ENCODE measurements around the gene TMED6.
A peak's percentile ranks its signal among the peaks of the same experiment; 100 is the strongest.

Gene TMED6

GRCh38 chr16:69351309-69352027, at the start of gene TMED6:
Gene TMED6 (minus strand): TSS chr16:69351786. CDS start chr16:69351753, 33 bp downstream.
- DNase-seq (ENCODE audit: low read depth), result no peak

- DNase-seq (ENCODE audit: low read depth), result no peak
These were observed 47.8 kb upstream of the TMED6 start for GRCh38 chr16:69399361-69399760.

GRCh38 chr16:69397821-69398521, 46.4 kb upstream of the TMED6 start:
- DNase-seq (ENCODE audit: low read depth), result peak; percentile 75

- DNase-seq (ENCODE audit: low read depth), result peak; percentile 89
These were observed 44.8 kb upstream of the TMED6 start for GRCh38 chr16:69396187-69397061.

DNA sequence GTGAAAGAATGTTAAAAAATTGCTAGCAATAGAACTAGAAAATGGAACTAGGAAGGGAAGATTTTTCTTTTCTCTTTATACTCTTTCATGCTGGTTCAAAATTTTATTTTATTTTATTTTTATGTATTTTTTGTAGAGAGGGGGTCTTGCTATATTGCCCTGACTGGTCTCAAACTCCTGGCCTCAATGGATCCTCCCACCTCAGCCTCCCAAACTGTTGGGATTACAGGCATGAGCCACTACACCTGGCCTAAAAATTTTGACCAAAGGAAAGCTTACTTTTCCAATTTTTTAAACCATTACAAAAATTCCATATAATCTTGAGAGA, 44.2 kb upstream of the TMED6 start:
- DNase-seq (ENCODE audit: low read depth), result no peak

DNA sequence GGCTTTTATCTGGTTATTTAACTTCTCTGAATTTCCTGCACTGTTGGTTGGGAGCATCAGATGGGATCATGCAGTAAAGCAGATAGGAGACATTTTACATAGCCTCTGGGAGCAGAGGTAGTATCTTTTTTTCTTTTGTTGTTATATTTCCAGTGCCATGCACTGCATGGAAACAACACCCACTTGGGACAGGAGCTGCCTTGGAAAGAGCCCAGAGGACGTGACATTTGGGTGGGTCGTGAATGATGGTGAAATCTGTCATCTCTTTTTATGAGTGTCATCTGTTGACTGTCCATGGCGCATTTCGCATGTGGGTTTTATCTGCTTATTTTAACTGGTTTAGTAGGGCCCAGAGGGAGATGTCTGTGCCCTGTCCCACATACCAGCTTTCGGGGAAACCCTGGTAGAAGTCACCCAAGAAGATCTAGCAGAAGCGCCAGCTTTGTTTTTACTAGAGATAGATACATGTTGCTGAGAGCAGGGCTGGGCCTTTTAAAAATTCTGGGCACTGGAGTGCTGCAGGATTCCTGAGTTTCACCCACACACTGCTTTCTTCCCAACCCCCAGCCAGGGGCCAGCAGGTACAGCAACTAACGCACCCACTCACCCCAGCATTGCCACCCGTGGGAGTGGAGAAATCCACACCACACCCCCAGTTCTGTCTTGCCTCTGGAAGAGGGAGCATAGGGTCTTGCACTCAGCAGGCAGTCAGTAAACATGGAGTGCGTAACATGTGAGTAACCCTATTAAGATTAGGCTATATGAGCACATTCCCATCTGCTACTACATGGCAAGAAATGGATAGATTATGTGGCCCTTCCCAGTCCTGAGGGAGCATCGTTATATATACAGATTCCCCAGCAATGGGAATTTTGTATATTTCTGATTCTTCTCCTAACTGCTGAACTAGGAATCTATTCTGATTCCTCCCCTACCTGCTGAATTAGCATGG, 42.6 kb upstream of the TMED6 start:
- no peak for DNase-seq (ENCODE audit: low read depth)

- no peak for DNase-seq (ENCODE audit: low read depth)
These were observed 35.0 kb upstream of the TMED6 start for GRCh38 chr16:69386596-69386995.

- no peak for DNase-seq (ENCODE audit: low read depth)
These were observed 33.4 kb upstream of the TMED6 start for GRCh38 chr16:69384974-69385373.

- DNase-seq (ENCODE audit: low read depth), result no peak
These were observed 30.8 kb upstream of the TMED6 start for GRCh38 chr16:69382421-69382820.

GRCh38 chr16:69381231-69381630, 29.6 kb upstream of the TMED6 start:
- DNase-seq (ENCODE audit: low read depth), result no peak

DNA sequence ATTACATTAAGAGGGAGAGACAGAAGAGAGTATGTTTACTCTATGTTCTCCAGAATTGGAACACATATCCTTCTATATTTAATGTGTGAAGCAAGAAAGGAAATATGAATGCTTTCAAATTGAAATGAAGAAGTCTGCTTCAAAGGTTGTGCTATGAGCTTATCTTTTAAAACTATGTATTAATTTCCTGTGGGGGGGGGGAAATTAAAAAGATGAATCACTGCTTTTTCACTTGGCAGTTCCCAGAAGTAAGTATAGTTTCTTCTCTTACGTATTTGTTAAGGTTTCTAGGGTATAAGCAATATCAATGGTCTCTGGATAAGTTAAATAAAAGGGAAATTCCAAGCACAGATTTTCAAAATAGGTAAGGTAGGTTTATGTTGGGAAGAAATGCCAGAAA, 27.2 kb upstream of the TMED6 start:
- DNase-seq (ENCODE audit: low read depth), result no peak

GRCh38 chr16:69378036-69378435, 26.4 kb upstream of the TMED6 start:
- DNase-seq (ENCODE audit: low read depth), result no peak

DNA sequence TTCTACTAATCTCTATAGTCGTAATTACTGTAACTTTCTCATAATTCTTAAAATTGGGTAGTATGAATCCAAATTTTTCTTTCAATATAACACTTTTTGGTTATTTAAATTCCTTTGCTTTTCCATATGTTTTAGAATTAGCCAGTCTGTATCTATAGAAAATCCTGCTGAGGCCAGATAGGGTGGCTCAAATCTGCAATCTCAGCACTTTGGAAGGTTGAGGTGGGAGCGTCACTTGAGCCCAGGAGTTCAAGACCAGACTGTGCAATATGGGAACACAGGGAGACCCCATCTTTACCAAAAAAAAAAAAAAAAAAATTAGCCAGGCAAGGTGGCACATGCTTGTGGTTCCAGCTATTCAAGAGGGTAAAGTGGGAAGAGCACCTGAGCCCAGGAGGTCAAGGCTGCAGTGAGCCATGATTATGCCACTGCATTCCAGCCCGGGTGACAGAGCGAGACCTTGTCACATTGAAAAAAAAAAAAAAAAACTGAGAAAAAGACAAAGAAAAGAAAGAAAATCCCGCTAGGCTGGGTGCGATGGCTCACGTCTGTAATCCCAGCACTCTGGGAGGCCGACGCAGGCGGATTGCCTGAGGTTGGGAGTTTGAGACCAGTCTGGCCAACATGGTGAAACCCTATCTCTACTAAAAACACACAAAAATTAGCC, 24.9 kb upstream of the TMED6 start:
- DNase-seq (ENCODE audit: low read depth), result no peak

- DNase-seq (ENCODE audit: low read depth), result no peak
These were observed 21.4 kb upstream of the TMED6 start for GRCh38 chr16:69373019-69373418.

DNA sequence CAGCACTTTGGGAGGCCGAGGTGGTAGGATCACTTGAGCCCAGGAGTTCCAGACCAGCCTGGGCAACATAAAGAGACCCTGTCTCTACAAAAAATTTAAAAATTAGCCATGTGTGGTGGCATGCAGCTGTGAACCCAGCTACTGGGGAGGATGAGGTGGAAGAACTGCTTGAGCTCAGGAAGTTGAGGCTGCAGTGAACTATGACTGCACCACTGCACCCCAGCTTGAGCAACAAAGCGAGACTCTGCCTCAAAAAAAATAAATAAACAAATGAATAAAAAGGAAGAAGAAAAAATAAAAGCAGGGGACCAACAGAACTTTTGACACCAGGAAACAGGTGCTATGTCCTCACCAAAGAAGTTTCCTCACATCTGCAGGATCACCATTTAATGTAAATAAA, 20.0 kb upstream of the TMED6 start:
- DNase-seq (ENCODE audit: low read depth), result no peak

GRCh38 chr16:69368866-69369265, 17.3 kb upstream of the TMED6 start:
- DNase-seq (ENCODE audit: low read depth), result no peak

GRCh38 chr16:69367980-69368379, 16.4 kb upstream of the TMED6 start:
- DNase-seq (ENCODE audit: low read depth), result no peak

DNA sequence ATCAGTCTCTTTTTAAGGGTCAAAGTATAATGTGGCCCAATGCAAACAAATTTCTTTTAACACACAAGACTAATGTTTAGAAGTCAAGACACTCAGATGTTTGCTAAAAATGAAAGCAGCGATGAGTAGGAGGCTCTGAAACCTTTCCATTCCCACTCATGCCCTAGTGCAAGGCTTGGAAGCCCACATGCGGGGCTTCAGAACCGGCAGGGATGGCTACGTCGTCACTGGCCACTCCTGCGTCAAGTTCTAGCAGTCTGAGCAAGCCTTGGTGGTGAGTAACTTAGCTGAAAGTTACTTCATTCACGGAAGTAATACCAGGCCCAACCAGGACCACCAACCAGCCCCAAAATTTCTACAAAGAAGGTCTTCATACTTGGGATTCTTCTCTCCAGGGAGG, 14.8 kb upstream of the TMED6 start:
- no peak for DNase-seq (ENCODE audit: low read depth)

DNA sequence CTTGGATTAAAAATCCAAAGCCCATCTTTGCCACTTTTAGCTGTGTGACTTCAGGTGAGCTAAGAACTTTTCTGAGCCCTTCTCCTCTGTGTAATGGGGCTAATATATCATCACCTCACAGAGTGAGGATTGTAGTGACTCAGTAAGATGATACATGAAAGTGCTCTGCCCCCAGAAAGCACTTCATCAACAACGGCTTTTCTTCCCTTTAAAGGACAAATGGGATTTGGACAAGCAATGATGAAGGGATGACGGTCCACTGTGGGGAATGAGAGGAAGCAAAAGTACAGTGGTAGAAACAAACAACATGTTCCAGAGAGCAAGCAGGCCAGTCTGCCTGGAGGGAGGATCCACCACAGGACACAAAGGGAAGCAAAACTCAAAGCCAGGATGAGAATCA, 14.3 kb upstream of the TMED6 start:
- no peak for DNase-seq (ENCODE audit: low read depth)

- DNase-seq (ENCODE audit: low read depth), result no peak
These were observed 12.5 kb upstream of the TMED6 start for GRCh38 chr16:69364088-69364487.

GRCh38 chr16:69363281-69363717, 11.7 kb upstream of the TMED6 start:
- DNase-seq (ENCODE audit: low read depth), result no peak

Data from GM04504 (cell line).